OCI-LY7 (cell line): ENCODE measurements around the gene FBXW8.

Experiments
- EZH2phosphoT487 ChIP-seq: fragments of 200-600 bp; sonication (generic); IDR thresholded peaks from 2 replicates; pipeline ENCODE4 v1.6.1; 2018; ENCODE audit warnings: low read depth, borderline replicate concordance, mild to moderate bottlenecking, mixed run types, antibody characterized with exemption, low read length, moderate library complexity, mixed read lengths
- TF ChIP-seq, protein P1 (sequence below): fragments of 200-600 bp; sonication (generic); conservative IDR thresholded peaks from 2 replicates; pipeline ENCODE4 v1.5.1; 2014; ENCODE audit warnings: mild to moderate bottlenecking, antibody characterized with exemption, low read length, moderate library complexity, mixed read lengths

DNA sequence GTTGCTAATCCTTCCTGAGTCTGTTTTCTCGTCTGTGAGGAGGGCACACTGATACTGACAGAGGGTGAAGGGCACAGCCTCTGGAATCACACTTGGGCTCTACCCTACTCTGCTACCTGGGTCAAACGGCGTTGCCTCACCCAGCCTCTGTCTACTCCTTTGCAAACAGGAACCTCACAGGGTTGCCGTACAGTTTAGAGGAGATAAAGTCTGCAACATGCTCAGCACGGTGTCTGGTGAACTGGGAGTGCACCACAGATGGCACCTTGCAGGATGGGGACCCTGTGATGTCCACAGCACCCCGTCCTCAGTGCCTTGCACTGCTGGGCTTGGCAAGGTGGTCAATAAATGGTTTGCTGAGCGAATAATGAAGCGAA is 150.2 kb downstream of the FBXW8 start:
- TF ChIP-seq, protein P1, sequence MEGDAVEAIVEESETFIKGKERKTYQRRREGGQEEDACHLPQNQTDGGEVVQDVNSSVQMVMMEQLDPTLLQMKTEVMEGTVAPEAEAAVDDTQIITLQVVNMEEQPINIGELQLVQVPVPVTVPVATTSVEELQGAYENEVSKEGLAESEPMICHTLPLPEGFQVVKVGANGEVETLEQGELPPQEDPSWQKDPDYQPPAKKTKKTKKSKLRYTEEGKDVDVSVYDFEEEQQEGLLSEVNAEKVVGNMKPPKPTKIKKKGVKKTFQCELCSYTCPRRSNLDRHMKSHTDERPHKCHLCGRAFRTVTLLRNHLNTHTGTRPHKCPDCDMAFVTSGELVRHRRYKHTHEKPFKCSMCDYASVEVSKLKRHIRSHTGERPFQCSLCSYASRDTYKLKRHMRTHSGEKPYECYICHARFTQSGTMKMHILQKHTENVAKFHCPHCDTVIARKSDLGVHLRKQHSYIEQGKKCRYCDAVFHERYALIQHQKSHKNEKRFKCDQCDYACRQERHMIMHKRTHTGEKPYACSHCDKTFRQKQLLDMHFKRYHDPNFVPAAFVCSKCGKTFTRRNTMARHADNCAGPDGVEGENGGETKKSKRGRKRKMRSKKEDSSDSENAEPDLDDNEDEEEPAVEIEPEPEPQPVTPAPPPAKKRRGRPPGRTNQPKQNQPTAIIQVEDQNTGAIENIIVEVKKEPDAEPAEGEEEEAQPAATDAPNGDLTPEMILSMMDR, result no peak
- TF ChIP-seq EZH2phosphoT487, result no peak
